T-helper 22 cell (primary cell): Measurements from ENCODE around the gene NR2F2.

Source experiments
- DNase-seq: peaks from one replicate; pipeline ENCODE4 v3.0.0-alpha.2; 2020; ENCODE audit warnings: low read depth

The NR2F2 gene

GRCh38 chr15:96332637-96333121, 2.2 kb downstream of the NR2F2 start:
- no peak for DNase-seq

DNA sequence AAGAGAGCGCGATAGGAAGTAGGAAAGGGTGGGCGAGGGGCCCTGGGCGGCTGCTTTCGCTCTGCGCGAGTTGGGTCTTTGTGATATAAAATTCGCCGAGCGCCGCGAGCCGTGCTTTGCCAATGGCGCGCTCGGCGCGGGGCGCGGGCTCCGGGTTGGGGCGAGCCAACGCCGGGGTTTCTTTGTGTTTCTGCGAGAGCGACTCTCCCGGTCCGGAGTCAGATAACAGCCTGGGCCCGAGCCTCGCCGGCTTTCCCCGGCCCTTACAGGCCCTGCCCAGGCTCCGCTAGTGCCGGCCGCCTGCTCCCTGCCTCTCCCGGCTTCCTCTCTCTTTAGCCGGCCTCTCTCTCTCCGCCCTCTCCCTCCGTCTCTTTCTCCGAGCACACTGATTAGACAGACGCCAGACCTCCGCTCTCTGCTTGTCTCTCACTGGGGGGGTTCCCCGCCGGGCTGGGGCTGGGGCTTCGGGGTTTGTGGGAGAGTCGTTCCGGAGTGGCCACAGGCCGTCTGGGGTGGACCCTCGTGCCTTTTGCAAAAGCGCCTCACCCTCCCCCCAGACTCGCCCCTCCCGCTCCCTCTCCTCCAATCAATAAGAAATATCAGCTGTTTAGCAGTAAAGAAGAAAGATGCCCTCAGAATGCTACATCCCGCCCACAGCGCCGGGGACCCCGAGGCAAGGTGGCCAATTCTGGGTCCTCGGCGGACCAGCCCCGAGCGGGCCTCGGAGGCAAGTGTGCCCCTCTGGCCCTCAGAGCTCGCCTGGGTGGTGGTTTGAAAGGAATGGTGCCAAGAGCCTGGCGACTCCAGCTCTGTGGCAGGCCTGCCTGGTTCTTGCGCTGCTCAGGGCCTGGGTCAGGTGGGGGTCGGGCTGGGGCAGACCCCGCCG, 2.9 kb downstream of the NR2F2 start:
- DNase-seq: no peak

- no peak for DNase-seq
These were observed 3.7 kb downstream of the NR2F2 start for GRCh38 chr15:96334017-96334704.

DNA sequence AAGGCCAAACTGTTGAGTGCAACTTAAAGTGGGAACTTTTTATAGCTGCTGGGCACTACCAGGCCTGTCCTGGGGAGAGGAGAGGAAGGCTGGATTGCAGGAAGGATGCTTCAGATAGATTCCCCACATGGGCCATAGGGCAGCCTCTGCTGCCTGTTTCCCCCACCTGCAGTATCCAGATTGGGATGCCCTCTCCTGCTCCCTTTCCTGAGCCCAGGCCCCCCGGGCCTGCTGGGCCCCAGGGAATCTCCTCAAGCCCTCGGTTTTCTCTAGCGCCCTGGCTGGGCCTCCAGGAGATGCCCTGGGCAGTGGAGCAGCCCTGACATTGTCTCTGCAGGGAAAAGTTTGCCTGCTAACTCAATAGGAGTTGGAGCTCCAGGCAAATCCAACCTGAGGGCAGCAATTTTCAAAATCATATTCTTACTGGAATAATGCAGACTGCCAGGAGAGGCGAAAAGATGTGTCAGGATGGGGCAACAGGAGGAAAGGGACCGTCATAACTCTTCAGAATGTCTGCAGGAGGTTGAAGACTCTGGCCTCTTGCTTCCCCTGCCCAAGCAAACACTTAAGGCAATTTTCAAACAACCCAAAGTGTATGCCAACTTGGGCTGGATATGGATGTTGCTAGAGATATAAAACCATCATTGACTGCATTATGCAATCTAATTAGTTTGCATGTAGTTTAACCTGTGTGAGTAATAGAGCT, 4.4 kb downstream of the NR2F2 start:
- DNase-seq: no peak

DNA sequence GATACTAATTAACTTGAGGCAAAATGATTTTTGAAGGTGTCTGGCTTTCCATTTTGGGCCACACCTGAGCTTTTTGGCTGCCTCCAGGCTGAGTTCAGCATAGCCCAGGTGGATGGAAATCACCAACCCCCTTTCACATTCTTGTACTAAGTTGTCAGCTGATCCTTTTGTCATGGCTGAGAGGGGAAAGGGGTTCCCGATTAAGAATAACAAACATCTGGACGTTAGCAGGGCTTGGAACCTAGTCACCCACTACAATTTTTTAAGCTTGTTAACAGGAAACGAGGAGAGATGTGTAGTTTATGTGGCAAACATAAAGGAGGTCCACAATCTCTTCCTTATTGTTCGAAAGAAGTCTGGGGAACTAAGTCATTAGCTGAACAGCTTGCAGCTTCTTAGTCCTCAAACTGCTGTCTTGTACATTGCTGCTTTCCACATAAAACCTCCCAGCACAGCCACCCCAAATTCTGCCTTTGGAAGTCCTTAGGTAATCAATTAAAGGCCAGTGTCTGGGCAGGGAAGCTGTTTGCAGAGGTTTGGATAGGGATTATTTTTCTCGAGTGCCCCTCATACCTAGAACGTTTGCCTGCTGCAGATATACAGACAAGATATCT, 5.0 kb downstream of the NR2F2 start:
- DNase-seq: no peak

- DNase-seq: no peak
These were observed 5.7 kb downstream of the NR2F2 start for GRCh38 chr15:96336108-96336595.

DNA sequence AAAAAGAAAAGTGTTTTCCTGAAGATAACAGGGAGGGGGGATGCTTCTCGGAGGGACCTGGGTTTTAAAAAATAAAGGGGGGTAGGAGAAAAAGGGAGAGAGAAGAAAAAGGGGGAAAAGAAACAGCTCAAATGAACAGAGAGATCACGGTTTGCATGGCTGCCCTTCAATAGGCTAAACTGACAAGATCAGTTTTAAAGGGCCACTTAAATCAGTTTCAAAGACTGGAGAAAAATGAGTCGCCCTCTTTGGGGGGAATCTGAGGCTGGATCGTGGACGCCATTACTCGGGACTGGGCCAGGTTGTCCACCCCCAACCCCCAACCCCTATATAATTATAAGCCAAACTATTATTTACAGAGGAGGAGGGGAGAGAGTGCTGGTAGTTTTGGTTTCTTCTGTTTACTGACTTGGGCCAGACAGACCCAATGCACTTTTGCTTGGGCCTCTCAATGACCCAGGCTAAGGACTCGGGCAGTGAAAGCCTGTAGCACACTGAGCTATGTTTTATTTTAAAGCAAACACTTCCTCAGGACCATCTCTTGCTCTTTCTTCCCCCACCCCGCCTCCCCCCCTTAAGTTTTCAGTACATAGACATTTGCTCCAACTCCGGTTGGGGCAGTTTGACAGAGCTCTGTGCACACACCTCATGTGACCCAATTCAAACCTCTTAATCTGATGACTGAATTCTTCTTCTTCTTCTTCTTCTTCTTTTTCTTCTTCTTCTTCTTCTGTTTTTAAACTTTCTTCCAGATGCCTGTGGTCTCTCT, 6.3 kb downstream of the NR2F2 start:
- DNase-seq: no peak

GRCh38 chr15:96337365-96338023, 7.0 kb downstream of the NR2F2 start:
- DNase-seq: no peak

GRCh38 chr15:96338074-96338765, 7.7 kb downstream of the NR2F2 start:
- DNase-seq: no peak

GRCh38 chr15:96338766-96339618, 8.5 kb downstream of the NR2F2 start:
- no peak for DNase-seq

DNA sequence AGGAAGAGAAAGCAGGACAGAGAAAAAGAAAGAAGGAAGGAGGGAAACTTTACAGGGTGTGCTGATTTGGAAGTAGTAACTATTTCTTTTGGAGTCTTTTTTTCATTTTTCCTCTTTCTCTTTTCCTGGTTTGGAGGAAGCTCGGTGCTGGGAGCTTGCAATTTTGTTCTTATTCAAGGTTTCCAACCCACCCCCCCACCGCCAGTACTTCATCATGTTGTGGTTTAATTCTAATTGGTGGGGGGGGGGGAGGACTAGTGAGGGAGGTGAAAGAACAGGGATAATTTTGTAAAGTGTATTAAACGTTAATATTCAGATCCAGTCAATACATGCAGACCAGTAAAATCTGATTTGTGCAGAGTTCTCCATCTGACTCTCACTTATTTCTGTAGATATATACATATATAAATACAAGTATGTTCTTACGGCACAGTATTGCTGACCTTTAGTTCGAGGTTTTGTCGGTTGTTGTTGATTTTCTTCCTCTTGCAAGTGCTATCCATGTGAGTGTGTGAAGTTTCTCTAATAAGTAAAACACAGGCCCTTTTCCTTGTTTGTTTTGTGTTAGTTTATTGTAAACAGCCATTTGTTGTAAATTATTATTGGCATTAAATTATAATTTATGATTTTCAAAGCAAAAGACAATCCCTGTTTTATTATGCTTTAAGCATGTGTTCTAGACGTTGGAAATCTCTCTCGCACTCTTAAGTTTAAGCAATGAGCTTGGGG, 9.3 kb downstream of the NR2F2 start:
- no peak for DNase-seq

GRCh38 chr15:96340348-96340597, 9.8 kb downstream of the NR2F2 start:
- no peak for DNase-seq

DNA sequence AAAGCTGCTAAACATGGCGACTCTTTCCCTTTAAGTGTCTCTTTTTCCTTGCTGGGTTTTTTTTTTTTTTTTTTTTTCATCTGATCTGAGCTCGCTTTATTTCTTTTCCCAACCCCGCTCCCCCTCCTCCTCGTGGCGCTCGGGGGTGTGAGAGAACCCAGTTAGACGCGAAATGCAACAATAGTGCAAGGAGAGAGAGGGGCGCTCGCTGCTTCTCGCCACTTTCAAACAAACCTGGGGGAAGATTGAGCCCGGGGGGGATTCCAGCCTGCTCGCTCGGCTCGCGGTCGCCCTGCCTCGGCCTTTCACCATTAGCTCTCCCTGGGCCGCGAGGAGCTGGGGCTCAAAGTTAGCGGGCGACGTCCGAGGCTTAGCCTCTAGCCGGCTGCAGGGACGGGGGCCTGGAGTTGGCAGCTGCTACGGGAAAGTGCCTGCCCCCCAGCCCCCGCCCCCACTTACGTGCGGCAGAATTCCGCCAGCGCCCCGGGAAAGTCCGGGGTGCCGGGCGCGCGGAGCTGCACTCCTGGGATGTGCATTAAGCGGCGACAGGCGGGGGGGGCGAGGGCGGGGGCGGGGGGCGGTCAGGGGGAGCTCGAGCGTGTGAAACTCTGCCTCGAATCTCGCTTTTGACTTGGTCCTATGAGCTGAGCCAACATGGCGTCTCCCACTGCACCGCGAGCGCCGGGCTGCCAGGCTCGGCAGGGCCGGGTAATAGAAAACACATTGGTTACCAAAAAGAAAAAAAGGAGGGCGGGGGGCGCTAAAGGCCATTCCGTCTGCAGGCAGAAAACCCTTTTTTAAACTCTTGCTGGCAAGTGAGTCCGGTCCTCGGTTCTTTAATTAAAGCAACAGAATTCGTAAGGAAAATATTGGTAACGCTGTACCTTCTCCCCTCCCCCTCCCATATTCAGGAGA, 10.4 kb downstream of the NR2F2 start:
- no peak for DNase-seq

DNA sequence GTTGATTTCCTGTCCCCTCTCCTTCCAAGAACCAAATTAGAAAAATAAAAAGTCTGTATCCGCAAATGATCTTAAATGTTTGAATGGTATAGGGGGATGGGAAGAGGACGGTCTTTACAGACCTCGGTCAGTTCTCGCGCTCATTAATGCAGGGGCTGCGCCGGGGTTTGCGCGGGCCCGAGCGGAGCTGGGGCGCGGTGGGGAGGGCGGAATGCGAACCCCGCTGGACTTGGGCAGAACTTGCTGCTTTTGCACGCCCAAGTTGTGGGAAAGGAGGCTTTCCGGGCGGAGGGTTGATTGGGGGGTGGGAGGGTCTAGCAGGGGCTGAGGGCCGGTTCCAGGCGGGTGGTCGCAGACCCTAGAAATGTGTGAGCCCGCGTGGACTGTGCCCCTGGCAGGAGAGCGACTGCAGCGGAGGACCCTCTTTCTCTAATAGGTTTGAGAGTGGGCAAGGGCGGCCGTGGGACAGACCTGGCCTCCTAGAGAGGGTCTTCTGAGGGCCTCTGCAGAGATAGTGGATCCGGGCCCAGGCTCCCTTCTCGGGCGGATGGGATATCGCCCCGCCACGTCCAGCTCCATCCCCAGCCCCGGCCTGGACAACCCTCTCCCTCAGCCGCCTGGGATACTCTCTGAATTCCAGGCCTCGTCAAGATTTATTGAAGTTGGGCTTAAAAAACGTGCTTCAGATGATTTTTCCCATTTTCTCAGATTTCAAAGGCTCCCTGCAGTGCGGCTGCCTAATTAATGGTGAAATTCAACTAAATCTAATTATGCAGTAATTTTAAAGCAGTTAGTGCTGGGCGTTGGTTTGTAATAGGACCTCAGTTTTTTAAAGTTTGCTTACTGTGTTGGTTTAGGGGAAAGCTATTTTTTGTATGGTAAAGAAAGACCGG, 11.3 kb downstream of the NR2F2 start:
- DNase-seq: no peak

GRCh38 chr15:96342406-96343112, 12.1 kb downstream of the NR2F2 start:
- DNase-seq: no peak
